ENCODE results near the gene WNK2.

WNK2 gene

GRCh38 chr9:93253633-93254032 is 69.7 kb downstream of the WNK2 start:
- DNase-seq (ENCODE audit: low read depth, low spot score): no peak

DNA sequence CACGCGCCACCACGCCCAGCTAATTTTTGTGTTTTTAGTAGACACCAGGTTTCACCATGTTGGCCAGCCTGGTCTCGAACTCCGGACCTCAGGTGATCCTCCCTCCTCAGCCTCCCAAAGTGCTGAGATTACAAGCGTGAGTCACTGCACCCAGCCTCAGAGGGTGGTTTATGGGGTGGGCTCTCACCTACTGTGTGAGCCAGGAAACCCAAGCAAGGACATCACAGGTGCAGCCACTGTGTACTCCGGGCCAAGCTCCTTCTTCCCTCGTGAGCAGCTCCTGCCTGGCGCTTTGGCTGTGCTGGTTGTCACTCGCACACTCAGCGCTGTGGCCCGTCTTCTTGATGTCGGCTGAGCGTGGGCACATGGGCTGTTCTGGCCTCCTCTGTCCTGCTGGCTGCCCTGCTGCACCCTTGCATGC is 70.1 kb downstream of the WNK2 start:
- DNase-seq (ENCODE audit: low read depth, low spot score): no peak

- no peak for DNase-seq (ENCODE audit: low read depth, low spot score)
Measured at GRCh38 chr9:93254806-93255493, 71.0 kb downstream of the WNK2 start.

- no peak for DNase-seq (ENCODE audit: low read depth, low spot score)
Measured at GRCh38 chr9:93255494-93255867, 71.5 kb downstream of the WNK2 start.

- no peak for DNase-seq (ENCODE audit: low read depth, low spot score)
Measured at GRCh38 chr9:93255994-93256877, 72.3 kb downstream of the WNK2 start.

DNA sequence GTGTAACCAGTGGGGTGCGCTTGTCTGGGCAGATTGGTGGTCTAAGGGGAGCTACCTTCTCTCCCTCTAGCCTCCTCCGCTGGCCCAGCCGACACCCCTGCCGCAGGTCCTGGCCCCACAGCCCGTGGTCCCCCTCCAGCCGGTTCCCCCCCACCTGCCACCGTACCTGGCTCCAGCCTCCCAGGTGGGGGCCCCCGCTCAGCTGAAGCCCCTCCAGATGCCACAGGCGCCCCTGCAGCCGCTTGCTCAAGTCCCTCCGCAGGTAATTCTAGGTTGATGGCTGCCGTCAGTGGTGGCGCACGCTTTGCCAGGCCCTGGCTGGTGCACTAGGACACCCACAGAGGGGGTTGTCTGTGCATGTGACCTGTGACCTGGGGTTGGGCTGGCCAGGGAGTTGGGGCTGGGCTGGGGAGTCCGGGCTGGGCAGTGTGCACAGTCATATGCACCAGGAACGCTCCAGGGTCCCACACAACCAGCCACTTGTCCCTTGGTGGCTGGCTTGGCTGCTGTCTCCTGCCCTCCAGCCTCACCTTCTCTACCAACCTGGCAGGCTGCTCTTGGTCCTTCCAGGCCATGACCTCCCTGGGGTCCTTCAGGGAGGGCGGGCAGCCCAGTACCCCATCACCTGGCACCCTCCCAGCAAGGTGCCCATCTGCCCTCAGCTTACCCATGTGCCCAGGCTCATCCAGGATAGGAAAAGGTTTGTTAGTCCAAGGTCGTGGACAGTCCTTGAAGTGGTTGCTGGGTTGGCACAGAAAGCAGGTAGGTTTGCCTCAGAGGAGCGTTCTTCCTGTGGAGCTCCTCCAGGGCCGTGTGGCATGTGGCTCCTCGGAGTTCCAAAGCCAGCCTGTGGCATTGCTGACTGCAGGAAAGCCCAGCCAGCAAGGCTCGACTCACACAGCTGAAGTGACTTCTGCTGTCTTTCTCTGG is 73.2 kb downstream of the WNK2 start:
- no peak for DNase-seq (ENCODE audit: low read depth, low spot score)

- no peak for DNase-seq (ENCODE audit: low read depth, low spot score)
Measured at GRCh38 chr9:93257808-93258331, 73.9 kb downstream of the WNK2 start.

DNA sequence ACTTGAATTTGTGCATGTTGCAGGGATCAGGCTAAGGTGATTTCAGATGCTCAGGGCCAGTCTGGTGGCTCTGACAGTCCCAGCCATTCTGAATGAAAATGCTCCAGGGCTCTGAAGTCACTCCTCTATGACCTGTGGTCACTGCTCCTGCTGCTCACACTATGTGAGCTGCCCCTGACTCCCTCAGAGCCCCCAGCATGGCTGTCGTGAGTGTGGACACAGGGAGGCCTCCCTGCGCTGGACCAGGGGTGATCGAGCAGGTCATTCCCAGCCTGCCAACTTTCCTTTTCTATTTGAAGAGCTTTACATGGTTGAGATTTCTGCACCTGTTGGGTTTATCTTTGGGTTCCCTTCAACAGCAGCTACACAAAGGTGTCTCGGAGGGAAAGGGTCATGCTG is 74.5 kb downstream of the WNK2 start:
- no peak for DNase-seq (ENCODE audit: low read depth, low spot score)

DNA sequence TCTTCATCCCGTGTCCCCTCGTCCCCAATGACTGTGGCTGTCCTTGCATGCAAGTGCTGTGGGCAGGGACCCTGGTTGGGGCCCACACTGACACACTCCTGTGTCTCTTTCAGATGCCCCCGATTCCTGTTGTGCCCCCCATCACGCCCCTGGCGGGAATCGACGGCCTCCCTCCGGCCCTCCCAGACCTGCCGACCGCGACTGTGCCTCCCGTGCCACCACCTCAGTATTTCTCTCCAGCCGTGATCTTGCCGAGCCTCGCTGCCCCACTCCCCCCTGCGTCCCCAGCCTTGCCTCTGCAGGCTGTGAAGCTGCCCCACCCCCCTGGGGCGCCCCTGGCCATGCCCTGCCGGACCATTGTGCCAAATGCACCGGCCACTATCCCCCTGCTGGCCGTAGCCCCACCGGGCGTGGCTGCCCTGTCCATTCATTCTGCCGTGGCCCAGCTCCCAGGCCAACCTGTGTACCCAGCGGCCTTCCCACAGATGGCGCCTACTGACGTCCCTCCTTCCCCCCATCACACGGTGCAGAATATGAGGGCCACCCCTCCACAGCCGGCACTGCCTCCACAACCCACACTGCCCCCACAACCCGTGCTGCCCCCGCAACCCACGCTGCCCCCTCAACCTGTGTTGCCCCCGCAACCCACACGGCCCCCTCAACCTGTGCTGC is 75.0 kb downstream of the WNK2 start:
- DNase-seq (ENCODE audit: low read depth, low spot score): no peak

GRCh38 chr9:93259490-93260262 is 75.7 kb downstream of the WNK2 start:
- no peak for DNase-seq (ENCODE audit: low read depth, low spot score)

GRCh38 chr9:93260263-93261066 is 76.5 kb downstream of the WNK2 start:
- DNase-seq (ENCODE audit: low read depth, low spot score): no peak

DNA sequence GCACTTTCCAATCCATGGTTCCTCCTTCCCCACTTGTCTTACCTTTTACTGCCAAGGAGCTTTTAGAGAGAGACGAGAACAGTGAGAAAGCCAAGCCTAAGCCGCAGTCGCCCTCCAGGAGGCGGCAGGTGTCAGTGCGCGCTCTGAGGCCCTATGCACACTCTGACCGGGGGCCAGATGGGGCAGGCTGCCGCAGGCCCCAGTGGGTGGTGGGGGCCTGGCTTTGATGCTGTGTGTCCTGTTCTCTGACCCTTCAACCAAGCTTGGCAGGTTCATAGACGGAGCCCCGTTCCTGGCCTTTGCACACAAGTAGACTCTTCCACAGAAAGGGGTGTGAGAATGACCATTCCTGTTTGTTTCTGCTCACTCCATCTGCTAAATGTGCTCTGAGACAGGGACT is 77.3 kb downstream of the WNK2 start:
- no peak for DNase-seq (ENCODE audit: low read depth, low spot score)

- DNase-seq (ENCODE audit: low read depth, low spot score): no peak
Measured at GRCh38 chr9:93261735-93262523, 78.0 kb downstream of the WNK2 start.

GRCh38 chr9:93262537-93263310 is 78.8 kb downstream of the WNK2 start:
- no peak for DNase-seq (ENCODE audit: low read depth, low spot score)

DNA sequence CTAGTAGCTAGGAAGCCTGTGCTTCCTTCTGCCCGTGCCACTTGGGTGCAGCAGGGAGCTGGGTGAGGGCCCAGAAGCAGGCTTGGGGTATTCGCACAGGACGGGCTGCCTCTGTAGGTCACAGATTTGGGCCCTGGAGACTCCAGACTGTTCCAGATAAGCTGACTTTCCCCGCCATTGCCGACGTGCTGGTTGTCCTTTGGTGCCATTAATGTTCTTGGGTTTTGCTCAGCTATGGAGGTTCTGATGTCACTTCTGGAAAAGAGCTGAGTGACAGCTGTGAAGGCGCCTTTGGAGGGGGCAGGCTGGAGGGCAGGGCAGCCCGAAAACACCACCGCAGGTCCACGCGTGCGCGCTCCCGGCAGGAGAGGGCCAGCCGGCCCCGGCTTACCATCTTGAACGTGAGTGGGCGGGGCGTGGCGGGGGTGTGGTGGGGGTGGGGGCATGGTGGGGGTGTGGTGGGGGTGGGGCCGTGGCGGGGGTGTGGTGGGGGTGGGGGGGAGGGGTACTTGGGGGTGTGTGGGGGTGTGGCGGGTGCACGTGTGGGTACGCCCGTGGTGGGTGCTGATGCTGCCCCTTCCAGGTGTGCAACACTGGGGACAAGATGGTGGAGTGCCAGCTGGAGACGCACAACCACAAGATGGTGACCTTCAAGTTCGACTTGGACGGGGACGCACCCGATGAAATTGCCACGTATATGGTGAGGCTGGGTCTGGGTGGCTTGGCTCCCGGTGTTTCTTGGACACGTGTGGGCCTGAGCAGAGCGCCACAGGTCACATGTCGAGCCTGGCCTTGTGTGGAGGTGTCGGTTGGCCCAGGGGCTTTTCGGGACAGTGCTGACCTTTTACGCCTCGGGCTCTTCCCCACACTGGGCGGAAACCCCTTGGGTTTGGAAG is 79.6 kb downstream of the WNK2 start:
- DNase-seq (ENCODE audit: low read depth, low spot score): no peak

- DNase-seq (ENCODE audit: low read depth, low spot score): no peak
Measured at GRCh38 chr9:93264338-93265125, 80.6 kb downstream of the WNK2 start.

Measured in brain pericyte (primary cell).